Liver (tissue), 10 donors: ENCODE results near the gene ANKRD10. TPM values are rescaled to one million over a fixed set of nuclear protein-coding genes. Genes with fewer than 3 reads are reported as not detected.

Source experiments
- DNase-seq: peaks from one replicate; pipeline ENCODE4 v3.0.0-alpha.2; 2017; ENCODE audit warnings: low spot score
- H3K27ac ChIP-seq, 2 donors: one replicate each; pipeline ENCODE4 v1.7.0; 2013; ENCODE audit warnings: inconsistent platforms in 2 of 2, low read length in 2 of 2, control low read depth in 1 of 2, low read depth in 1 of 2, mild to moderate bottlenecking in 1 of 2
- H3K27me3 ChIP-seq, 4 donors: one replicate each; pipeline versions ENCODE4 v1.6.1 to v1.7.0; 2013; ENCODE audit warnings: low read length in 3 of 4, inconsistent platforms in 1 of 4, mild to moderate bottlenecking in 1 of 4, moderate library complexity in 1 of 4; ENCODE audit not compliant: control insufficient read depth in 4 of 4, insufficient read depth in 4 of 4
- H3K36me3 ChIP-seq, 4 donors: one replicate each; pipeline versions ENCODE4 v1.6.1 to v1.7.0; 2013; ENCODE audit warnings: low read length in 3 of 4, mild to moderate bottlenecking in 3 of 4, low read depth in 1 of 4, moderate library complexity in 1 of 4; ENCODE audit not compliant: control insufficient read depth in 4 of 4, insufficient read depth in 3 of 4
- H3K4me1 ChIP-seq, 4 donors: one replicate each; pipeline versions ENCODE4 v1.6.1 to v1.7.0; 2013; ENCODE audit warnings: low read length in 3 of 4, mild to moderate bottlenecking in 3 of 4, moderate library complexity in 1 of 4; ENCODE audit not compliant: control insufficient read depth in 4 of 4, insufficient read depth in 4 of 4
- H3K4me3 ChIP-seq, 3 donors: one replicate each; pipeline versions ENCODE4 v1.6.1 to v1.7.0; 2013; ENCODE audit warnings: low read length in 3 of 3, control low read depth in 1 of 3, low read depth in 1 of 3, mild to moderate bottlenecking in 1 of 3
- H3K9ac ChIP-seq, 2 donors: one replicate each; pipeline ENCODE4 v1.7.0; 2013; ENCODE audit warnings: low read length in 2 of 2, mild to moderate bottlenecking in 2 of 2, moderate library complexity in 2 of 2, control low read depth in 1 of 2, low read depth in 1 of 2
- H3K9me3 ChIP-seq, 4 donors: one replicate each; pipeline versions ENCODE4 v1.6.1 to v1.7.0; 2013; ENCODE audit warnings: low read length in 3 of 4; ENCODE audit not compliant: control insufficient read depth in 4 of 4
- ATF3 ChIP-seq: IDR thresholded peaks from 2 replicates; pipeline ENCODE4 v1.6.1; 2016; ENCODE audit warnings: antibody characterized with exemption
- FOXA1 ChIP-seq: IDR thresholded peaks from 2 replicates; pipeline ENCODE4 v1.6.1; 2016; ENCODE audit warnings: antibody characterized with exemption
- GABPA ChIP-seq, 2 donors: IDR thresholded peaks in 1 of 2; conservative IDR thresholded peaks in 1 of 2; 2 replicates each; pipeline ENCODE4 v1.6.1; 2016; ENCODE audit warnings: antibody characterized with exemption in 2 of 2, mild to moderate bottlenecking in 1 of 2, moderate library complexity in 1 of 2
- HNF4A ChIP-seq, 2 donors: conservative IDR thresholded peaks; 2 replicates each; pipeline ENCODE4 v1.6.1; 2016; ENCODE audit warnings: antibody characterized with exemption in 2 of 2, mild to moderate bottlenecking in 2 of 2
- MAX ChIP-seq: IDR thresholded peaks from 2 replicates; pipeline ENCODE4 v1.6.1; 2016; ENCODE audit warnings: antibody characterized with exemption
- NR2F2 ChIP-seq: IDR thresholded peaks from 2 replicates; pipeline ENCODE4 v1.6.1; 2016; ENCODE audit warnings: antibody characterized with exemption
- SP1 ChIP-seq: IDR thresholded peaks from 2 replicates; pipeline ENCODE4 v1.6.1; 2018; ENCODE audit warnings: antibody characterized with exemption, mild to moderate bottlenecking
- TAF1 ChIP-seq: conservative IDR thresholded peaks from 2 replicates; pipeline ENCODE4 v1.6.1; 2016; ENCODE audit warnings: antibody characterized with exemption, mild to moderate bottlenecking
- YY1 ChIP-seq: IDR thresholded peaks from 2 replicates; pipeline ENCODE4 v1.6.1; 2016; ENCODE audit warnings: antibody characterized with exemption, mild to moderate bottlenecking
- ZBTB33 ChIP-seq: IDR thresholded peaks from 2 replicates; pipeline ENCODE4 v1.6.1; 2016; ENCODE audit warnings: antibody characterized with exemption
- WGBS: extraction: QIAGEN DNeasy Blood & Tissue Kit; methylation state at CpG from one replicate; pipeline ENCODE4 v1.1.7; 2013; 5-methylcytosine and 5-hydroxymethylcytosine counted together
- polyA plus RNA-seq, 2 donors: library from polyadenylated mRNA; stranded (reverse) in 1 of 2; unstranded in 1 of 2; fragments of 200-250 nt in 1 of 2; fragments of >200 nt in 1 of 2; fragmentation: Nextera tagmentation in 1 of 2; extraction: Ambion mirVana in 1 of 2; gene quantifications; one replicate each; pipeline versions ENCODE4 v1.2.1 to v1.2.3, GENCODE V29; 2013 to 2015
- small RNA-seq: library from RNA; depleted of rRNA; stranded (forward); fragments of <200 nt; gene quantifications from one replicate; pipeline ENCODE3, GENCODE V24; 2014
- total RNA-seq, 2 donors: library from RNA; depleted of rRNA; stranded (reverse); fragments of >200 nt; gene quantifications; one replicate each; pipeline ENCODE4 v1.2.3, GENCODE V29; 2014
- donor health status: healthy.
- donor health status: healthy.
- donor health status: healthy.
- donor health status: healthy.
- donor health status: healthy.

ANKRD10 gene
- total and polyA plus RNA-seq, 4 donors: 18.8 to 74.1 (median 52.9) TPM

GRCh38 chr13:110828705-110829104, 86.2 kb downstream of the ANKRD10 start:
- Histone ChIP-seq H3K27me3 (no peaks in the 10 kb centered on the region), H3K4me1 (no peaks in the 10 kb centered on the region), H3K27ac (no peak overlapping the region), H3K4me3 (no peak overlapping the region), H3K9me3 (no peaks in the 10 kb centered on the region), H3K9ac (no peak overlapping the region), H3K36me3 (no peaks in the 10 kb centered on the region)
- DNase-seq: no peak
- no peak for TF ChIP-seq SP1
- TF ChIP-seq NR2F2: no peak
- TF ChIP-seq YY1: no peak
- no peak for TF ChIP-seq MAX
- TF ChIP-seq TAF1: no peak
- no peak for TF ChIP-seq ATF3
- TF ChIP-seq HNF4A (conservative IDR thresholded peaks at IDR 0.05): no peak
- TF ChIP-seq ZBTB33: no peak
- TF ChIP-seq GABPA (IDR thresholded peaks at IDR 0.05 in 1 of 2, conservative IDR thresholded peaks at IDR 0.05 in 1 of 2): no peak
- TF ChIP-seq FOXA1: no peak
- 94% methylated on average over 9 of the region's 9 CpGs for WGBS

Small RNA genes lying within 50 kb of the gene (small RNA-seq; reads per million reads assigned to genes)
- gene AL442128.1: not detected

Other genes with a start within 250 kb of the ANKRD10 start
- gene CARS2, start 209.0 kb downstream of the ANKRD10 start, total RNA-seq: 10 to 100 TPM; 28.6 to 32.3 TPM
- 10 to 100 TPM; 30.5 to 44.0 TPM for gene CARS2, start 209.0 kb downstream of the ANKRD10 start, polyA plus RNA-seq
- gene ING1, start 201.4 kb downstream of the ANKRD10 start, total RNA-seq: 10 to 100 TPM in 1 of 2 donors, 1 to 10 TPM in 1; 7.5 to 14.1 TPM
- 10 to 100 TPM in 1 of 2 donors, 1 to 10 TPM in 1; 8.0 to 10.1 TPM for gene ING1, start 201.4 kb downstream of the ANKRD10 start, polyA plus RNA-seq
- 10 to 100 TPM; 23.3 to 37.5 TPM for gene ARHGEF7, start 200.2 kb upstream of the ANKRD10 start, total RNA-seq
- gene ARHGEF7, start 200.2 kb upstream of the ANKRD10 start, polyA plus RNA-seq: 10 to 100 TPM; 10.3 to 16.8 TPM